Measurements from ENCODE around the gene ANKRD63.

The ANKRD63 gene

DNA sequence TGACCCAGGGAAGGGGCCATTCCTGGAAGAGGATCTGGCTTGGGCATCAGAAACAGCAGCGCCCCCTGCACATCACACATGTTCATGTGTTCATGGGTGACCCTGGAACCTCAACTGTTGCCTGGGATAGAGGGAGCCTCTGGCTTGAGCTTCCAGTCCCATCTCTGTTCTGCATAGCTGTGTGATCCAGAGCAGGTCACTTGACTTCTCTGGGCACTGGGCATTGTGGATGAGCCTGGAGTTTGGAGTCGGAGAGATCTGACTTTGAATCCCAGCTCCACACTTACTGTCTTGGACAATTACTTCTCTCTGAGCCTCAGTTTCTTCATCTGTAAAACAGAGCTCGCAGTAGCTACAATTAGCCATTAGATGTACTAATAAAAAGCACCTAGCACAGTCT is 28.4 kb downstream of the ANKRD63 start:
- TF ChIP-seq POLR2AphosphoS5 (IDR thresholded peaks at IDR 0.05; ENCODE audit: low read depth, low read length) (no peak), FOXP2 (optimal IDR thresholded peaks at IDR 0.05; ENCODE audit: borderline replicate concordance, extremely low read depth, extremely low read length, insufficient read depth) (no peak), SIN3A (IDR thresholded peaks at IDR 0.05; ENCODE audit: borderline replicate concordance, insufficient read depth, low read length) (no peak), TAF1 (IDR thresholded peaks at IDR 0.05; ENCODE audit: borderline replicate concordance, insufficient read depth, low read length) (no peak)
- TF ChIP-seq, protein P1, sequence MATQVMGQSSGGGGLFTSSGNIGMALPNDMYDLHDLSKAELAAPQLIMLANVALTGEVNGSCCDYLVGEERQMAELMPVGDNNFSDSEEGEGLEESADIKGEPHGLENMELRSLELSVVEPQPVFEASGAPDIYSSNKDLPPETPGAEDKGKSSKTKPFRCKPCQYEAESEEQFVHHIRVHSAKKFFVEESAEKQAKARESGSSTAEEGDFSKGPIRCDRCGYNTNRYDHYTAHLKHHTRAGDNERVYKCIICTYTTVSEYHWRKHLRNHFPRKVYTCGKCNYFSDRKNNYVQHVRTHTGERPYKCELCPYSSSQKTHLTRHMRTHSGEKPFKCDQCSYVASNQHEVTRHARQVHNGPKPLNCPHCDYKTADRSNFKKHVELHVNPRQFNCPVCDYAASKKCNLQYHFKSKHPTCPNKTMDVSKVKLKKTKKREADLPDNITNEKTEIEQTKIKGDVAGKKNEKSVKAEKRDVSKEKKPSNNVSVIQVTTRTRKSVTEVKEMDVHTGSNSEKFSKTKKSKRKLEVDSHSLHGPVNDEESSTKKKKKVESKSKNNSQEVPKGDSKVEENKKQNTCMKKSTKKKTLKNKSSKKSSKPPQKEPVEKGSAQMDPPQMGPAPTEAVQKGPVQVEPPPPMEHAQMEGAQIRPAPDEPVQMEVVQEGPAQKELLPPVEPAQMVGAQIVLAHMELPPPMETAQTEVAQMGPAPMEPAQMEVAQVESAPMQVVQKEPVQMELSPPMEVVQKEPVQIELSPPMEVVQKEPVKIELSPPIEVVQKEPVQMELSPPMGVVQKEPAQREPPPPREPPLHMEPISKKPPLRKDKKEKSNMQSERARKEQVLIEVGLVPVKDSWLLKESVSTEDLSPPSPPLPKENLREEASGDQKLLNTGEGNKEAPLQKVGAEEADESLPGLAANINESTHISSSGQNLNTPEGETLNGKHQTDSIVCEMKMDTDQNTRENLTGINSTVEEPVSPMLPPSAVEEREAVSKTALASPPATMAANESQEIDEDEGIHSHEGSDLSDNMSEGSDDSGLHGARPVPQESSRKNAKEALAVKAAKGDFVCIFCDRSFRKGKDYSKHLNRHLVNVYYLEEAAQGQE (IDR thresholded peaks at IDR 0.05; ENCODE audit: insufficient read depth in 1 of 2, low read depth in 2 of 2, low read length in 2 of 2): no peak

DNA sequence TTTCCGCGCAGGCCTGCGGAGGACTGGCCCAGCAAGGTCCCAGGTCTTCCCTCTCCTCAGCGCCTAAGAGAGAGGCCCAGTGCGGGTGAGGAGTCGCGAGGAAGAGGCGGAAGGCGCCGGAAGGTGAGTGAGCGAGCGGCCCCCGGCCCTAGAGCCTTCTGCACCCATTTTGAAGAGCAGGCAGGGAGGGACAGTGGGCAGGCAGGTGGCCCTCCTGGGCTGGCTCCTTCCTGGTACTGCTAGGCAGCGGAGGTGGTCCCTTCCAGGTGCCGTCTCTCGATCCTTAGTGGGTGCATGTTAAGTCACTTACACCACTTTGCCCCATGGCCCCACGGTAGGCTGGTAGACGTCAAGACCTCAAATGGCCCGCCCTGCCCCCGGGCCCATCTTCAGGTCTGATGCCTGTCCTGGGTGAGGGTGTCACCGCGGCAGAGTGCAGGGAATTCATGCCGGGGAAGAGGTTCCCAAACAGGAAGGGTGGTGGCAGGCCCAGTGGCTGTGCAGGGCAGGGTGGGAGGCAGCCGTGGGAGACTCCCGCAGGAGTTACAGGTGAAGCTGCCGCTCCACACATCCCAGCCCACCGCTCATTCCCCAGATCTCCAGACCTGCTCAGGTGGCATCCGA is 29.6 kb downstream of the ANKRD63 start:
- TF ChIP-seq TAF1 (IDR thresholded peaks at IDR 0.05; ENCODE audit: borderline replicate concordance, insufficient read depth, low read length): no peak
- no peak for TF ChIP-seq POLR2AphosphoS5 (IDR thresholded peaks at IDR 0.05; ENCODE audit: low read depth, low read length)
- no peak for TF ChIP-seq SIN3A (IDR thresholded peaks at IDR 0.05; ENCODE audit: borderline replicate concordance, insufficient read depth, low read length)
- no peak for TF ChIP-seq FOXP2 (optimal IDR thresholded peaks at IDR 0.05; ENCODE audit: borderline replicate concordance, extremely low read depth, extremely low read length, insufficient read depth)
- TF ChIP-seq, protein P1 (IDR thresholded peaks at IDR 0.05; ENCODE audit: insufficient read depth in 1 of 2, low read depth in 2 of 2, low read length in 2 of 2): no peak

DNA sequence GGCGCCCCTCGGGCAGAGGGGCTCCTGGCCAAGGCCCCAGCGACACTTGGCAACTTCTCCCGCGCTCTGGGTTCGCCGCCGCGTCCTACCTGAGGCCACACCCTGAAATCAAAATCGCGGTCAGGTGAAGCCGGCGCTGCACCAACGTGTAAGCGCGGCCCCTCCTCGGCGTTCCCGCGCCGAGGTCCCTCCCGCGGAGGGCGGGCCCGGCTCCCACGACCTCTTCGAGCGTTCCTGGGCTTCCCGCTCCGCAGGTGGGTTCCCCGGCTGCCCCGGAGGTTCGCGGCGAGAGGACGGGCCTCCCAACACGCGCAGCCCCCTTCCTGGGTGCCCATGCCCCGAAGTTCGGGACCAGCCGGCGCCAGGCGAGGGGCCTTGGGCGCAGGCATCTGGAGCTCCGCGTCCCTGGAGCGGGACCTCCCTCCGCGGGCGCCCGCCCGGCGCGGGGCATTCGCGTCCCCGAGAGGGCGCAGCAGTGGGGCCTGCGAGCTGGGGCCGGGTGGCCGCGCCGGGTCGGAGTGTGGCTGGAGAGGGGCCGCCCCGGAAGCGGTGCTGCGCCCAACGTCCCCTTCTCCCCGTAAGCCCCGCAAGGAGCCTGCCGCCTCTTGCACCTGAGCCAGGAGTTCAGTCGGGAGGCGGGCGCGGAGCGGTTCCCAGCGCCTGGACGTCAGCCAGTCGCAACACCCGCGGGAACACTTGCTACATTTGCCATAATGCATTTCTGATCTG is 30.3 kb downstream of the ANKRD63 start:
- TF ChIP-seq FOXP2 (optimal IDR thresholded peaks at IDR 0.05; ENCODE audit: borderline replicate concordance, extremely low read depth, extremely low read length, insufficient read depth): no peak
- no peak for TF ChIP-seq TAF1 (IDR thresholded peaks at IDR 0.05; ENCODE audit: borderline replicate concordance, insufficient read depth, low read length)
- no peak for TF ChIP-seq SIN3A (IDR thresholded peaks at IDR 0.05; ENCODE audit: borderline replicate concordance, insufficient read depth, low read length)
- TF ChIP-seq, protein P1 (IDR thresholded peaks at IDR 0.05; ENCODE audit: insufficient read depth in 1 of 2, low read depth in 2 of 2, low read length in 2 of 2): no peak
- TF ChIP-seq POLR2AphosphoS5 (IDR thresholded peaks at IDR 0.05; ENCODE audit: low read depth, low read length): no peak

DNA sequence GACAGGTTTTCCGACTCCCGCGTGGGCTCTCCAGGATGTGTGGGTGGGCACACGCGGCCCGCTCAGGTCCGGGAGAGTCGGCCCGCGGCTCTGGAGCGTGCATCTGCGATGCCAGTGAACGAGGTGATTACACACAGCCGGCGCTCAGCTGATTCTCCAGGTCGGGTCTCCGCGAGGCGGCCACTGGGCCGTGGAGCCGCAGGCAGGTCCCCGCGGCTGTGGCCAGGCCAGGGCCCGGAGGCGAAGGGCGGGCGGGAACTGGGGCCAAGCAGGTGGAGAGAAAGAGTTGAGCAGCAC is 30.8 kb downstream of the ANKRD63 start:
- no peak for TF ChIP-seq SIN3A (IDR thresholded peaks at IDR 0.05; ENCODE audit: borderline replicate concordance, insufficient read depth, low read length)
- TF ChIP-seq, protein P1 (IDR thresholded peaks at IDR 0.05; ENCODE audit: insufficient read depth in 1 of 2, low read depth in 2 of 2, low read length in 2 of 2): no peak
- no peak for TF ChIP-seq POLR2AphosphoS5 (IDR thresholded peaks at IDR 0.05; ENCODE audit: low read depth, low read length)
- no peak for TF ChIP-seq FOXP2 (optimal IDR thresholded peaks at IDR 0.05; ENCODE audit: borderline replicate concordance, extremely low read depth, extremely low read length, insufficient read depth)
- TF ChIP-seq TAF1 (IDR thresholded peaks at IDR 0.05; ENCODE audit: borderline replicate concordance, insufficient read depth, low read length): no peak

All from PFSK-1 (cell line).